NCI-H524 (cell line): ENCODE data around the gene ALX3.

Experiments used
- DNase-seq, 2 experiments: peaks; one replicate each; lab custom pipeline; 2025; lab: John Stamatoyannopoulos, UW

Gene ALX3

GRCh38 chr1:110065841-110066240, 4.6 kb downstream of the ALX3 start:
- no peak for DNase-seq

- no peak for DNase-seq
Observed at GRCh38 chr1:110064576-110065337, 5.7 kb downstream of the ALX3 start.

GRCh38 chr1:110063781-110064180, 6.7 kb downstream of the ALX3 start:
- no peak for DNase-seq

GRCh38 chr1:110062612-110063011, 7.9 kb downstream of the ALX3 start:
- no peak for DNase-seq

GRCh38 chr1:110061341-110061740, 9.1 kb downstream of the ALX3 start:
- DNase-seq = no peak

- DNase-seq = no peak
Observed at GRCh38 chr1:110060662-110061060, 9.8 kb downstream of the ALX3 start.

GRCh38 chr1:110060034-110060661, 10.3 kb downstream of the ALX3 start:
- DNase-seq = peak in 1 of 2 experiments; percentile 8

- DNase-seq = no peak
Observed at GRCh38 chr1:110059133-110059863, 11.2 kb downstream of the ALX3 start.

- DNase-seq = no peak
Observed at GRCh38 chr1:110058591-110058990, 11.9 kb downstream of the ALX3 start.

- DNase-seq = no peak
Observed at GRCh38 chr1:110057963-110058518, 12.4 kb downstream of the ALX3 start.

GRCh38 chr1:110056776-110057175, 13.7 kb downstream of the ALX3 start:
- no peak for DNase-seq

- no peak for DNase-seq
Observed at GRCh38 chr1:110056285-110056683, 14.2 kb downstream of the ALX3 start.

GRCh38 chr1:110055493-110056284, 14.8 kb downstream of the ALX3 start:
- DNase-seq = no peak

GRCh38 chr1:110053552-110054428, 16.7 kb downstream of the ALX3 start:
- peak in 1 of 2 experiments; percentile 25 for DNase-seq

- no peak for DNase-seq
Observed at GRCh38 chr1:110051262-110051648, 19.2 kb downstream of the ALX3 start.

- no peak for DNase-seq
Observed at GRCh38 chr1:110050602-110051261, 19.7 kb downstream of the ALX3 start.

GRCh38 chr1:110049801-110050601, 20.5 kb downstream of the ALX3 start:
- no peak for DNase-seq

GRCh38 chr1:110048923-110049601, 21.4 kb downstream of the ALX3 start:
- no peak for DNase-seq

GRCh38 chr1:110048240-110048639, 22.2 kb downstream of the ALX3 start:
- no peak for DNase-seq
